NCI-H2227 treated with DMSO at 0.1 percent for 48 hours (cell line): Measurements from ENCODE around the gene ASH1L.

Source experiments
- DNase-seq: peaks from one replicate; lab custom pipeline; 2025; lab: John Stamatoyannopoulos, UW

The ASH1L gene

GRCh38 chr1:155327981-155328380, 234.6 kb downstream of the ASH1L start:
- DNase-seq: no peak

GRCh38 chr1:155326631-155327037, 236.0 kb downstream of the ASH1L start:
- DNase-seq: no peak

GRCh38 chr1:155326020-155326526, 236.5 kb downstream of the ASH1L start:
- no peak for DNase-seq

- DNase-seq: no peak
Measured at GRCh38 chr1:155325603-155325893, 237.1 kb downstream of the ASH1L start.

DNA sequence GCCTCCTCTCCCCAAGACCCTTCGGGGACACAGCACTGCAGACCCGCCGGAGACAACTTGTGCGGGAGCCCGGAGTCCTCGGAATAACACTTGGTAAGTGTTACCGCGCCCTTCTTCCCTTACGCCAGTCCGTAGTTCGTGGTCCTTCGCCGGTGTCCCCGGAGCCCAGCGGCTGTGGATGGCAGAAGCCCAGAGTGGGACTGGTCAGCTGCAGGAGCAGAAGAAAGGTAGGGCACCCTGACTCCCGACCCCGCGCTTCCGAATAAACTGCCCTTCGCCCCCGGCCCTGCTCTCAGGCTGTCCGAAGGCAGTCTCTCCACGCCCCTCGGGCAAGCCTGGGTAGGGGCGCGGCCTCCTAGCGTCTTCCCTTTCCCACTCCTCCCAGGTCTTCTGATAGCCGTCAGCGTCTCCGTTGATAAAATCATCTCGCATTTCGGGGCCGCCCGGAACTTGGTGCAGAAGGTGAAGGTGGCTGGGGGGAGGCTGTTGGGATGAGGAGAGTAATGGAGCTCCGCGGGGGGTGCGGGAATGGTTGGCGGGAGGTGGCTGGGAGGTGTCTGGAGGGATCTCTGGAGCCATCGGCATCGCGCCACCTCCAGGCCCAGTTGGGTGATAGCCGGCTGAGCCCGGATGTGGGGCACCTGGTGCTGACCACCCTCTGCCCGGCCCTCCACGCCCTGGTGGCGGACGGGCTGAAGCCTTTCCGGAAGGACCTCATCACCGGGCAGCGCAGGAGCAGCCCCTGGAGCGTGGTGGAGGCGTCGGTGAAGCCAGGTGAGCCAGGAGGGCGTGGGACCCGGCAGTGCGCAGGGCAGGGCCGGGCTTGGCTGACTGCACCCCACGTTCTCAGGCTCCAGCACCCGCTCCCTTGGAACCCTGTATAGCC, 237.6 kb downstream of the ASH1L start:
- DNase-seq: no peak

GRCh38 chr1:155324037-155324716, 238.4 kb downstream of the ASH1L start:
- DNase-seq: peak; percentile 85

GRCh38 chr1:155323729-155324036, 238.9 kb downstream of the ASH1L start:
- peak; percentile 71 for DNase-seq

DNA sequence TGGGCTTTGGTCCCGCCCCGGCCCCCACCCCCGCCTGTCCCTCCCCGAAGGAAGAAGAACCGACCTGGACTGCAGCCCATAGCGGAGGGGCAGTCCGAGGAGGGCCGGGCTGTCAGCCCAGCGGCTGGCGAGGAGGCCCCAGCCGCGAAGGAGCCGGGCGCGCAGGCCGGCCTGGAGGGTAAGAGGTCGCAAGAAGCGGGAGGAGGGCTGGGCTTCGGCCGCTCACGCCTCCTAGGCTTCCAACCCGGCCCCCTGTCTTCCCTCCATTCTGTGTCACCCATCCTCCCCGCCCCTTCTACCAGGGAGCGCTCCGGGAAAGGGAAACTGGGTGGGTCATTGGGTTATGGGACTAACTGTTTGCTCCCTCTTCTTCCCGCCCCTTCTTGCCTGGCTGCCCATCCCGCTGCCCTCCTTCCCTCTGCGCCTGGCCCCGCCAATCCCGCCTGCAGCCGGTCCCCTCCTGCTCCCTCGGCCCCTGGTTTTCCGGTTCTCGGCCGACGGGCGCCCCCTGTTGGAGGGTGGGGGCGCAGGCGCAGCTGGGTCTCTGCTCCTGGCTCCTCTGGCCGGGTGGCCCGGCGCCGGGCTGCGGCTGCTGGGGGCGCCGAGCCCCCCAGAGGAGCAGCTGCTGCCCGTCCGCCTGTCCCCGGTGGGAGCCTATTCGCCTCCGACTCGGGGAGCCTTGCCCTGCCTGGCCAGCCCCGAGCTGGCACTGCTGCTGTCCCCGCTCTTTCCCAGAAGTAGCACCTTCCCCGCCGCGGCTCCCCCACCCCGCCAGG, 239.5 kb downstream of the ASH1L start:
- peak; percentile 76 for DNase-seq

- no peak for DNase-seq
Measured at GRCh38 chr1:155322571-155322952, 240.0 kb downstream of the ASH1L start.

DNA sequence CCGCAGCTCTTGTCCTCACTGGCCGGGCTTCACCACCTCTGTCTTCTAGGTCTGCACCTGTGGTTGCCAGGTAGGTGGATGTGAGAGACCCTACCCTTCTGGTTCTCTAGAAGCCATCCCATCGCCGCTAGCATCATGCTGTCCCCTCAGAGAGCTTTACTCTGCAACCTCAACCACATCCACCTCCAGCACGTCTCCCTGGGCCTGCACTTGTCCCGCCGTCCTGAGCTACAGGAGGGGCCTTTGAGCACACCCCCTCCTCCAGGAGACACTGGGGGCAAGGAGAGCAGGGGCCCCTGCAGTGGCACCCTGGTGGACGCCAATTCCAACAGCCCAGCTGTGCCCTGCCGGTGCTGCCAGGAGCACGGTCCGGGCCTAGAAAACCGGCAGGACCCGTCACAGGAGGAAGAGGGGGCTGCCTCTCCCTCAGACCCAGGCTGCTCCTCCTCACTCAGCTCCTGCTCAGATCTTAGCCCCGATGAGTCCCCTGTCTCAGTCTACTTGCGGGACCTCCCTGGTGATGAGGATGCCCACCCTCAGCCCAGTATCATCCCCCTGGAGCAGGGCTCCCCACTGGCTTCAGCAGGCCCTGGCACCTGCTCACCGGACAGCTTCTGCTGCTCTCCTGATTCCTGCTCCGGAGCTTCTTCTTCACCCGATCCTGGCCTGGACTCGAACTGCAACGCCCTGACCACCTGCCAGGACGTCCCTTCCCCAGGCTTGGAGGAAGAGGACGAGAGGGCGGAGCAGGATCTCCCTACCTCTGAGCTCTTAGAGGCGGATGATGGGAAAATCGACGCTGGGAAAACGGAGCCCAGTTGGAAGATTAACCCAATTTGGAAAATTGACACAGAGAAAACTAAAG, 240.7 kb downstream of the ASH1L start:
- DNase-seq: no peak

- peak; percentile 82 for DNase-seq
Measured at GRCh38 chr1:155320661-155321617, 241.7 kb downstream of the ASH1L start, which contains the start of gene RUSC1. RUSC1 (plus strand) TSS chr1:155320894; CDS start chr1:155321774, 880 bp downstream.

- DNase-seq: no peak
Measured at GRCh38 chr1:155320252-155320651, 242.4 kb downstream of the ASH1L start.

DNA sequence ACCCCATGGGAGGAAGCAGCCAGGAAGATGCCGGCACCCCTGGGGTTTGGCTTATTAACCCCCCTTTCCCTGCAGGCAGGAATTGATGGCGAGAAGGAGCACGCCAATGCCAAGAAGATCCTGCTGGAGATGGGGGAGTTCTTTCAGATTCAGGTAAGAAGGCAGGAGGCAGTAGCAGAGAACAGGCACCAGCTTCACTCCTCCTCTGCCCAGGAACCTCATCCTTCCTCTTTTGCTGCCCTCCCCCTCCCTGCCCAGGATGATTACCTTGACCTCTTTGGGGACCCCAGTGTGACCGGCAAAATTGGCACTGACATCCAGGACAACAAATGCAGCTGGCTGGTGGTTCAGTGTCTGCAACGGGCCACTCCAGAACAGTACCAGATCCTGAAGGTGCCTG, 243.1 kb downstream of the ASH1L start:
- DNase-seq: no peak

GRCh38 chr1:155318082-155318481, 244.5 kb downstream of the ASH1L start:
- no peak for DNase-seq

DNA sequence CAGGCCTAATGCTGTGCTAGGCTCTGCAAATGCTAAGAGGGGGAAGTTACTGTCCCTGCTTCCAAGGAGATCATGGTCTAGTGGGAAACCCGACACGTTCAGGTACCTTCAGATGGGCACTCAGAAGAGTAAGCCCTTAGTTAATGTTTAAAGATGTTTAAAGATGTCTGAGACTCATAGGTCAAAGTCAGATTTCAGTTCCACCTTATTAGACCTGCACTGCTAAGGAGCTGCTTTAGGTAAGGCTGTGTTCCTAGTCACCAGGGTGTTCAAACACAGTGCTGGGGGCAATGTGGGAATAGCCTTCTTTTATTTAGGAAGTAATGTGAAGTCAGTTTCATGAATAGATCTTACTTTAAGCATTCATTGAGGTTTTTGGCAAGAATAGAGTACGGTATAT, 245.7 kb downstream of the ASH1L start:
- no peak for DNase-seq

GRCh38 chr1:155313261-155313660, 249.3 kb downstream of the ASH1L start:
- no peak for DNase-seq

DNA sequence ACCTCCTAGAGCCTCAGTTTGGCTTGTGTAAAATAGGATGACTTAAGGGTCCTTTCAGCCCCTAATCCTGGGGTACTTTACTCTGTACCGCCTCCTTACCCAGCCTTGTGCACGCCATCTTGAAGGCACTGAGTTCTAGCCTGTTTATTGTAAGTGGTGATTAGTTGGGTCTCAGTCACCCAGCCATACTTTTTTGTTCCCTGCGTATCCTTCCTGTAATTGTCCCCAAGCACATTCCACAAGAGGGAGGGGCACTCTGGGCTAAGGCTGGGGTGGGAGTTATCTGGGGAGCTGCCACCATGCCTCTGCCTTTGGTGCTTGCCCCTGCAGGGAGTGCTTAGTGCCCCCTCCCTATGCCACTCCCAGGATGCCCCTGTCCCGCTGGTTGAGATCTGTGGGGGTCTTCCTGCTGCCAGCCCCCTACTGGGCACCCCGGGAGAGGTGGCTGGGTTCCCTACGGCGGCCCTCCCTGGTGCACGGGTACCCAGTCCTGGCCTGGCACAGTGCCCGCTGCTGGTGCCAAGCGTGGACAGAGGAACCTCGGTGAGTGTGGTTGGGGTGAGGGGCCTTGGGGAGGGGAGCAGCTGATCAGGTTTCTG, 253.1 kb downstream of the ASH1L start:
- DNase-seq: no peak

DNA sequence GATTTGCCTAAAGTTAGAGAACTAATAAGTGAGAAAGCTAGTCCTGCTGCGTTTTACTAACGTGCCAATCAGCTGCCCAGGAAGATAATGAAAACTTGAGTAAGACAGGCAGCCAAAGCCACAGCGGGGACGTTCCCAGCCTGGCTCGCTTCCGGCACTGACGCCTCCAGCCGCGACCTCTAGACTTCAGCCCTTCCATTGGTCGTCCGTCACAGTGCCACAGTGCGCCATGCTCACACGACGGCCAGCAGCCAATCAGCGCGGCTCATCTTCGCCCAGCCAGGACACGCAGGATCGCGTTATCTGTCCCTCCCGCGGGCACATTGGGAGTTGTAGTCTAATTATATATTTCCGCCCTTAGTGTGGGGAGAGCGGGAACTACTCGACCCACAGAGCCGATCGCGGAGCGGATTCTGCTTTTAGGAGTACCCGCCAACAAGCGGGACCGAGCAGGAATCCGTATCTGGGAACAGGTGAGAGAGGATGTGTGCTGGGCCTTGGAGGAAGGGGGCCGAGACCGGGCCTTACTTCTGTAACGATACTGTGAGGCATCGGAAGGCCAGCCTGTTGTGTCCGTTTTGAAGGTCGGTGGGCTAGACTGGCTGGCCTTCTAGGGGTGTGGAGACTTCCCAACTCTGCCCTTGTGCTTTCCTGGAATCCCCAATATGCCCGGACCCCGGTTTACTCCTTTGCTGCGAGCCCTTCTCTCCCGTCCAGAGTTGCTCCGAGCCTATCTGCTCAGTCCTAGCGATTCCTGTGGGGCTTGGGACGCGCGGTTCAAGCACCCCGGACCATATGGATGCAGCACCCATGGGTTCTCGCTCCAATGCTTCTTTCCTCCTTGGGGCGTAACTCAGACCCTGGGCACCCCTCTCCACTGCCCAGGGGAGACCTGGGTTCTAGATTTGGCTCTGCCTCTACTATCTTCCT, 253.8 kb downstream of the ASH1L start, which contains the start of gene FDPS:
TSS of gene FDPS (plus strand) at position 374 of the 930 bp plus-strand sequence. CDS start 924 bp downstream, outside the sequence.
- peak; percentile 98 for DNase-seq

- peak; percentile 13 for DNase-seq
Measured at GRCh38 chr1:155307247-155307740, 255.3 kb downstream of the ASH1L start.
